Measurements from ENCODE around the gene TMEM175.

The TMEM175 gene

GRCh38 chr4:892780-893179 is 39.5 kb upstream of the TMEM175 start:
- Histone ChIP-seq H3K4me2 (ENCODE audit: low read length) (no peak overlapping the region), H3K27ac (ENCODE audit: low read length) (no peak overlapping the region), H3K4me3 (ENCODE audit: low read length) (no peak overlapping the region), H3K4me1 (ENCODE audit: low read length) (no peaks in the 10 kb centered on the region), H2AFZ (ENCODE audit: low read depth, low read length) (no peak overlapping the region), H3K9me3 (ENCODE audit: insufficient read depth, low read length) (no peaks in the 10 kb centered on the region), H4K20me1 (ENCODE audit: insufficient read depth, low read length) (no peaks in the 10 kb centered on the region), H3K36me3 (replicated peaks; ENCODE audit: low read depth, low read length) (peaks cover 14% of the 10 kb centered on the region), H3K9ac (ENCODE audit: low read length) (no peak overlapping the region), H3K27me3 (ENCODE audit: low read depth, low read length) (no peaks in the 10 kb centered on the region), H3K79me2 (ENCODE audit: low read length) (no peaks in the 10 kb centered on the region)
- TF ChIP-seq EZH2phosphoT487 (IDR thresholded peaks at IDR 0.05; ENCODE audit: low read depth), result no peak
- TF ChIP-seq CTCF (IDR thresholded peaks at IDR 0.05; ENCODE audit: low read depth, low read length), result no peak

- H3K36me3 ChIP-seq (replicated peaks; ENCODE audit: low read depth, low read length), result peaks cover 8% of the 10 kb centered on the region
- TF ChIP-seq CTCF (IDR thresholded peaks at IDR 0.05; ENCODE audit: low read depth, low read length), result no peak
- no peak for TF ChIP-seq EZH2phosphoT487 (IDR thresholded peaks at IDR 0.05; ENCODE audit: low read depth)
Measured at GRCh38 chr4:893276-893994, 38.8 kb upstream of the TMEM175 start.

GRCh38 chr4:893995-894705 is 38.1 kb upstream of the TMEM175 start:
- H4K20me1 ChIP-seq (ENCODE audit: insufficient read depth, low read length), result no peaks in the 10 kb centered on the region
- no peaks in the 10 kb centered on the region for H3K27me3 ChIP-seq (ENCODE audit: low read depth, low read length)
- no peak overlapping the region for H2AFZ ChIP-seq (ENCODE audit: low read depth, low read length)
- H3K9me3 ChIP-seq (ENCODE audit: insufficient read depth, low read length), result no peaks in the 10 kb centered on the region
- TF ChIP-seq EZH2phosphoT487 (IDR thresholded peaks at IDR 0.05; ENCODE audit: low read depth) (no peak), CTCF (IDR thresholded peaks at IDR 0.05; ENCODE audit: low read depth, low read length) (no peak)
- H3K4me1 ChIP-seq (ENCODE audit: low read length), result no peaks in the 10 kb centered on the region
- no peak overlapping the region for H3K27ac ChIP-seq (ENCODE audit: low read length)
- H3K4me2 ChIP-seq (ENCODE audit: low read length), result no peak overlapping the region
- H3K36me3 ChIP-seq (replicated peaks; ENCODE audit: low read depth, low read length), result peaks cover 2% of the 10 kb centered on the region
- H3K79me2 ChIP-seq (ENCODE audit: low read length), result no peaks in the 10 kb centered on the region
- no peak overlapping the region for H3K4me3 ChIP-seq (ENCODE audit: low read length)
- H3K9ac ChIP-seq (ENCODE audit: low read length), result no peak overlapping the region

More at GRCh38 chr4:893276-893994, 38.8 kb upstream of the TMEM175 start:
- Histone ChIP-seq H2AFZ (ENCODE audit: low read depth, low read length) (no peak overlapping the region), H3K79me2 (ENCODE audit: low read length) (no peaks in the 10 kb centered on the region), H3K4me2 (ENCODE audit: low read length) (no peak overlapping the region), H3K9me3 (ENCODE audit: insufficient read depth, low read length) (no peaks in the 10 kb centered on the region), H3K4me3 (ENCODE audit: low read length) (no peak overlapping the region), H3K27me3 (ENCODE audit: low read depth, low read length) (no peaks in the 10 kb centered on the region), H3K9ac (ENCODE audit: low read length) (no peak overlapping the region), H3K27ac (ENCODE audit: low read length) (no peak overlapping the region), H4K20me1 (ENCODE audit: insufficient read depth, low read length) (no peaks in the 10 kb centered on the region), H3K4me1 (ENCODE audit: low read length) (no peaks in the 10 kb centered on the region)

GRCh38 chr4:895596-895995 is 36.7 kb upstream of the TMEM175 start:
- Histone ChIP-seq H3K27ac (ENCODE audit: low read length) (no peak overlapping the region), H3K36me3 (replicated peaks; ENCODE audit: low read depth, low read length) (no peaks in the 10 kb centered on the region), H3K4me1 (ENCODE audit: low read length) (no peaks in the 10 kb centered on the region), H3K27me3 (ENCODE audit: low read depth, low read length) (no peaks in the 10 kb centered on the region), H2AFZ (ENCODE audit: low read depth, low read length) (no peak overlapping the region), H3K9ac (ENCODE audit: low read length) (no peak overlapping the region), H3K4me3 (ENCODE audit: low read length) (no peak overlapping the region), H3K4me2 (ENCODE audit: low read length) (no peak overlapping the region), H3K9me3 (ENCODE audit: insufficient read depth, low read length) (no peaks in the 10 kb centered on the region), H4K20me1 (ENCODE audit: insufficient read depth, low read length) (no peaks in the 10 kb centered on the region), H3K79me2 (ENCODE audit: low read length) (no peaks in the 10 kb centered on the region)
- TF ChIP-seq CTCF (IDR thresholded peaks at IDR 0.05; ENCODE audit: low read depth, low read length) (no peak), EZH2phosphoT487 (IDR thresholded peaks at IDR 0.05; ENCODE audit: low read depth) (no peak)
